ENCODE data around the gene SDC3. TPM values are rescaled to one million over a fixed set of nuclear protein-coding genes. Genes with fewer than 3 reads are reported as not detected.
"Not testable (repeated sequence)": the region's sequence is repeated elsewhere in the genome, so short reads cannot be mapped to it uniquely, and the experiment has no call there.

SDC3 gene
- total and polyA plus RNA-seq, 2 donors (not counting 1 experiment from before 2014, with no cell fraction given): 0.30 to 4.6 TPM

DNA sequence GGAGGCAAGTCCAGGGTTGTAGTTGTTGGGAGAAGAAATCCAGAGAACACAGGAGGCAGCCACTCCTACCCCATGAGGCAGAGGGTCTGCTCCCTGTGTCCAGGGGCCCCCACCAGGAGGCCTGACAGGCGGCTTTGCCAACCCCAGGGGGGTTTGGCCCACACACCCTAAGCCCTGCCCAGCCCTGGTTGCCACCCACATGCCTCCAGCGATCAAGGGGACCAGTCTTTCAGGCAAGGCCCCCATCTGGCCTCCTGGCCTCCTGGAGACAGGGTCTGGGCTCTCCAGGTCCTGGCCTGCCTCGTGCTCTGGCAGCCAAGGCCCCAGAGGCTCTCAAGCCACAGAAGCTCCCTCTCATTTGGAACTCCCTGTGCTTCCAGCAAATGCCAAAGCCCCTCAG lies 38.5 kb downstream of the SDC3 start:
- intact Hi-C loops (cut with micrococcal nuclease): no loop called here
- H3K4me3 ChIP-seq (ENCODE audit: control extremely low read depth in 1 of 5, extremely low read depth in 1 of 5, insufficient read depth in 1 of 5, low read depth in 2 of 5, low read length in 4 of 5): no peak overlapping the region
- no peaks in the 10 kb centered on the region for H4K20me1 ChIP-seq (ENCODE audit: control insufficient read depth, insufficient read depth, low read length, poor library complexity, severe bottlenecking)
- peaks cover 3 to 5% of the 10 kb centered on the region in 2 donors for H3K4me1 ChIP-seq (ENCODE audit: control insufficient read depth in 2 of 2, insufficient read depth in 2 of 2, low read length in 2 of 2)
- H3K36me3 ChIP-seq (replicated peaks in 1 of 2; ENCODE audit: control extremely low read depth in 1 of 2, control insufficient read depth in 1 of 2, extremely low read depth in 1 of 2, insufficient read depth in 2 of 2, low read length in 1 of 2): no peaks in the 10 kb centered on the region
- DNase-seq (no peak), ATAC-seq (ENCODE audit: low read depth) (no peak)
- H3K79me2 ChIP-seq (ENCODE audit: control insufficient read depth, insufficient read depth, low read length): no peaks in the 10 kb centered on the region
- ChIA-PET POLR2A (no interaction called here), CTCF (no interaction called here)
- H3K27ac Mint-ChIP-seq: no peak overlapping the region
- peaks cover 3% of the 10 kb centered on the region for H3K9me3 Mint-ChIP-seq (ENCODE audit: insufficient read depth)
- peaks cover 4% of the 10 kb centered on the region for H3K4me1 Mint-ChIP-seq
- H3K27me3 Mint-ChIP-seq: peaks cover 38% of the 10 kb centered on the region
- no peak overlapping the region for H2AFZ ChIP-seq (ENCODE audit: insufficient read depth, low read depth, low read length, poor library complexity, severe bottlenecking)
- H3K27ac ChIP-seq (ENCODE audit: low read length in 2 of 2): no peak overlapping the region
- H3K27me3 ChIP-seq (replicated peaks in 1 of 4; ENCODE audit: control extremely low read depth in 1 of 4, control insufficient read depth in 3 of 4, insufficient read depth in 4 of 4, low read length in 3 of 4): peaks cover 0 to 28% (median 10%) of the 10 kb centered on the region in 4 experiments
- H3K9me3 ChIP-seq (ENCODE audit: control extremely low read depth in 1 of 3, control insufficient read depth in 2 of 3, insufficient read depth in 1 of 3, low read length in 2 of 3): peaks cover 0 to 47% (median 7%) of the 10 kb centered on the region in 3 donors
- WGBS (ENCODE audit: insufficient coverage): 70% methylated on average over 3 of the region's 3 CpGs
- no peak overlapping the region for H3K4me2 ChIP-seq (replicated peaks; ENCODE audit: low read depth, low read length, poor library complexity, severe bottlenecking)
- H3K9ac ChIP-seq (ENCODE audit: low read length): no peak overlapping the region
- no peak overlapping the region for H3K4me3 Mint-ChIP-seq
- TF ChIP-seq, protein P1, sequence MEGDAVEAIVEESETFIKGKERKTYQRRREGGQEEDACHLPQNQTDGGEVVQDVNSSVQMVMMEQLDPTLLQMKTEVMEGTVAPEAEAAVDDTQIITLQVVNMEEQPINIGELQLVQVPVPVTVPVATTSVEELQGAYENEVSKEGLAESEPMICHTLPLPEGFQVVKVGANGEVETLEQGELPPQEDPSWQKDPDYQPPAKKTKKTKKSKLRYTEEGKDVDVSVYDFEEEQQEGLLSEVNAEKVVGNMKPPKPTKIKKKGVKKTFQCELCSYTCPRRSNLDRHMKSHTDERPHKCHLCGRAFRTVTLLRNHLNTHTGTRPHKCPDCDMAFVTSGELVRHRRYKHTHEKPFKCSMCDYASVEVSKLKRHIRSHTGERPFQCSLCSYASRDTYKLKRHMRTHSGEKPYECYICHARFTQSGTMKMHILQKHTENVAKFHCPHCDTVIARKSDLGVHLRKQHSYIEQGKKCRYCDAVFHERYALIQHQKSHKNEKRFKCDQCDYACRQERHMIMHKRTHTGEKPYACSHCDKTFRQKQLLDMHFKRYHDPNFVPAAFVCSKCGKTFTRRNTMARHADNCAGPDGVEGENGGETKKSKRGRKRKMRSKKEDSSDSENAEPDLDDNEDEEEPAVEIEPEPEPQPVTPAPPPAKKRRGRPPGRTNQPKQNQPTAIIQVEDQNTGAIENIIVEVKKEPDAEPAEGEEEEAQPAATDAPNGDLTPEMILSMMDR (IDR thresholded peaks at IDR 0.05): no peak
- TF ChIP-seq EZH2 (IDR thresholded peaks at IDR 0.05; ENCODE audit: borderline replicate concordance, insufficient read depth, low read depth, low read length, poor library complexity, severe bottlenecking): no peak

DNA sequence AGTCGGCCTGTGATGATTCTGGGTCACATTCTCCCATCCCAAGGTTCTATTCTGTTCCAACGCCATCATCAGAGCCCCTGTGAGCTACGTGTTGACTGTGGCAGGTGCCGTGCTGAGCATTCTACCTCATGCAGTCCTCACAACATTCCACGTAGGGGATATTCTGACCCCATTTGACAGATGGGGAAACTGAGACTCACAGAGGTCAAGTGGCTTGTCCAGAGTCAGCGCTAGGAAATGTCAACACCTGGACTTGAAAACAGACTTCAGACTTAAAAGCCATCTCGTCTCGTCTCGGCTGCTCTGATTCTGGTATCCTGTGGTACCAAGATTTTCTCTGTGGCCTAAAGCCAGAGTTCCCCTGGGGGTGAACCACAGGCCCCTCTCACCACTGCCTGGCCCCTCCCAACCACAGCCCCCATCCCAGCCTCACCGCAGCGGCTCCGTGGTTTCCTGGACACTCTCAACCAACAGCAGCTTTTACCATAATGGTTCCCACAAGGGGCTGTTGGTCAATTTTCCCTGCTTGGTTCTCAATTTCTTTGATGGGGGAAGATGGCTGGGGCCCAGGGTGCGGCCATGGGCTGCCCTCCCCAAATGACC lies 39.6 kb downstream of the SDC3 start:
- Histone ChIP-seq H3K27me3 (replicated peaks in 1 of 4; ENCODE audit: control extremely low read depth in 1 of 4, control insufficient read depth in 3 of 4, insufficient read depth in 4 of 4, low read length in 3 of 4) (peaks cover 0 to 29% (median 12%) of the 10 kb centered on the region in 4 experiments), H3K36me3 (replicated peaks in 1 of 2; ENCODE audit: control extremely low read depth in 1 of 2, control insufficient read depth in 1 of 2, extremely low read depth in 1 of 2, insufficient read depth in 2 of 2, low read length in 1 of 2) (no peaks in the 10 kb centered on the region), H3K9me3 (ENCODE audit: control extremely low read depth in 1 of 3, control insufficient read depth in 2 of 3, insufficient read depth in 1 of 3, low read length in 2 of 3) (peaks cover 0 to 42% (median 7%) of the 10 kb centered on the region in 3 donors), H2AFZ (ENCODE audit: insufficient read depth, low read depth, low read length, poor library complexity, severe bottlenecking) (no peak overlapping the region), H3K79me2 (ENCODE audit: control insufficient read depth, insufficient read depth, low read length) (no peaks in the 10 kb centered on the region), H4K20me1 (ENCODE audit: control insufficient read depth, insufficient read depth, low read length, poor library complexity, severe bottlenecking) (no peaks in the 10 kb centered on the region), H3K27ac (ENCODE audit: low read length in 2 of 2) (no peak overlapping the region), H3K4me3 (ENCODE audit: control extremely low read depth in 1 of 5, extremely low read depth in 1 of 5, insufficient read depth in 1 of 5, low read depth in 2 of 5, low read length in 4 of 5) (no peak overlapping the region), H3K9ac (ENCODE audit: low read length) (no peak overlapping the region), H3K4me1 (ENCODE audit: control insufficient read depth in 2 of 2, insufficient read depth in 2 of 2, low read length in 2 of 2) (peaks cover 3 to 5% of the 10 kb centered on the region in 2 donors), H3K4me2 (replicated peaks; ENCODE audit: low read depth, low read length, poor library complexity, severe bottlenecking) (no peak overlapping the region)
- ATAC-seq (ENCODE audit: low read depth) (no peak), DNase-seq (no peak)
- no peak overlapping the region for H3K27ac Mint-ChIP-seq
- no peak overlapping the region for H3K4me3 Mint-ChIP-seq
- peaks cover 8% of the 10 kb centered on the region for H3K4me1 Mint-ChIP-seq
- ChIA-PET POLR2A (no interaction called here), CTCF (no interaction called here)
- peaks cover 45% of the 10 kb centered on the region for H3K27me3 Mint-ChIP-seq
- peaks cover 3% of the 10 kb centered on the region for H3K9me3 Mint-ChIP-seq (ENCODE audit: insufficient read depth)
- TF ChIP-seq, protein P1 (IDR thresholded peaks at IDR 0.05): no peak
- TF ChIP-seq EZH2 (IDR thresholded peaks at IDR 0.05; ENCODE audit: borderline replicate concordance, insufficient read depth, low read depth, low read length, poor library complexity, severe bottlenecking): no peak
- intact Hi-C loops (cut with micrococcal nuclease): no loop called here
- WGBS (ENCODE audit: insufficient coverage): 17% methylated on average over 9 of the region's 13 CpGs

DNA sequence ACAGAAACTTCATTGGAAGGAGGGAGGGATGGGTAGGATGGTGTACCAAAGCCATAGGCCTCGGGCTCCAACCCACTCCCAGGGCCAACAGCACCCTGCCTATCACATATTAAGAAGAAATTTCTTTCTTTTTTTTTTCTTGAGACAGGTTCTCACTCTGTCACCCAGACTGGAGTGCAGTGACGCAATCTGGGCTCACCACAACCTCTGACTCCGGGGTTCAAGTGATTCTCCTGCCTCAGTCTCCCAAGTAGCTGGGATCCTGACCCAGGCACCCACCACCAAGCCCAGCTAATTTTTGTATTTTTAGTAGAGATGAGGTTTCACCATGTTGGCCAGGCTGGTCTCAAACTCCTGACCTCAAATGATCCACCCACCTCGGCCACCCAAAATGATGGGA lies 40.5 kb downstream of the SDC3 start:
- H3K9me3 Mint-ChIP-seq (ENCODE audit: insufficient read depth): not testable (repeated sequence)

More for the DNA sequence above, 40.5 kb downstream of the SDC3 start:
- H3K4me3 ChIP-seq (ENCODE audit: control extremely low read depth in 1 of 5, extremely low read depth in 1 of 5, insufficient read depth in 1 of 5, low read depth in 2 of 5, low read length in 4 of 5); ATAC-seq (ENCODE audit: low read depth); H3K4me1 ChIP-seq (ENCODE audit: control insufficient read depth in 2 of 2, insufficient read depth in 2 of 2, low read length in 2 of 2); POLR2A ChIA-PET; DNase-seq; H3K4me2 ChIP-seq (replicated peaks; ENCODE audit: low read depth, low read length, poor library complexity, severe bottlenecking); H2AFZ ChIP-seq (ENCODE audit: insufficient read depth, low read depth, low read length, poor library complexity, severe bottlenecking); H3K4me1 Mint-ChIP-seq; CTCF ChIA-PET; H3K79me2 ChIP-seq (ENCODE audit: control insufficient read depth, insufficient read depth, low read length); H3K27ac ChIP-seq (ENCODE audit: low read length in 2 of 2); H3K27ac Mint-ChIP-seq; H3K9ac ChIP-seq (ENCODE audit: low read length); H3K4me3 Mint-ChIP-seq; intact Hi-C loops (cut with micrococcal nuclease); H3K36me3 ChIP-seq (replicated peaks in 1 of 2; ENCODE audit: control extremely low read depth in 1 of 2, control insufficient read depth in 1 of 2, extremely low read depth in 1 of 2, insufficient read depth in 2 of 2, low read length in 1 of 2); H4K20me1 ChIP-seq (ENCODE audit: control insufficient read depth, insufficient read depth, low read length, poor library complexity, severe bottlenecking): not testable (repeated sequence)
- H3K27me3 Mint-ChIP-seq: peaks cover 41% of the 10 kb centered on the region
- WGBS (ENCODE audit: insufficient coverage): 71% methylated on average over 2 of the region's 4 CpGs
- peaks cover 0 to 30% (median 14%) of the 10 kb centered on the region in 4 experiments for H3K27me3 ChIP-seq (replicated peaks in 1 of 4; ENCODE audit: control extremely low read depth in 1 of 4, control insufficient read depth in 3 of 4, insufficient read depth in 4 of 4, low read length in 3 of 4)
- peaks cover 0 to 34% (median 7%) of the 10 kb centered on the region in 3 donors for H3K9me3 ChIP-seq (ENCODE audit: control extremely low read depth in 1 of 3, control insufficient read depth in 2 of 3, insufficient read depth in 1 of 3, low read length in 2 of 3)

Data from B cell (primary cell).